ENCODE measurements around the gene FAM9A. TPM values are rescaled to one million over a fixed set of nuclear protein-coding genes. Genes with fewer than 3 reads are reported as not detected.

FAM9A gene
- total RNA-seq, 2 donors from 2014 or later, result not detected

DNA sequence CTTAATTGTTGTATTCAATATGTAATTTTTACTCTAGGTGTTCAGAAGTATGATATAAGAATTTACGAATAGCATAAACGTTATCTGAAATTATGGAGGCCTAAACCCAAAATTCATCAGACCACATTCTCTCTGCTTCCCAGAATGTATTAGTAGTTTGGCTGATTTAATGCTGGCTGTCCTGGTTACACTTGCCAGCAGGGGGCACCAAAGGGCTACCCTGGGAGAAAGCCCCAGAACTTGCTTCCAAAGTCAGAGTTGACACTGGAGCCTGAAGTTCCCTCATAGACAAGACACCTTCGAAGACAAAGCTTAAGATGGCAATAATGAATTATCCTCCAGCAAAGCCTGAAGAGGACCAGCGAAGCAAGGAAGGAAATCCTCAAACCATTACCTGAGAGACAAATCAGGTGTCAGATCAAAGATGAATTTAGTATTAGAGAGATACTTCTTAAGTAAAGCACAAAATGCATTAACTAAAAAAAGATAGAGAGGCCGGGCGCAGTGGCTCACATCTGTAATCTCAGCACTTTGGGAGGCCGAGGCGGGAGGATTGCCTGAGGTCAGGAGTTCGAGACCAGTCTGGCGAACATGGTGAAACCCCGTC, 58.0 kb downstream of the FAM9A start:
- no peaks in the 10 kb centered on the region for H3K4me1 Mint-ChIP-seq (ENCODE audit: low read depth)
- no peaks in the 10 kb centered on the region for H3K36me3 Mint-ChIP-seq (ENCODE audit: insufficient read depth in 2 of 2)
- ATAC-seq (replicated peaks in 1 of 2) (no peak), DNase-seq (peak; percentile 49 to 50)
- peaks cover 18% of the 10 kb centered on the region for H3K27me3 Mint-ChIP-seq (ENCODE audit: low read depth)
- no peak overlapping the region for H3K27ac Mint-ChIP-seq
- H3K4me3 Mint-ChIP-seq, result no peak overlapping the region
- no peaks in the 10 kb centered on the region for H3K9me3 Mint-ChIP-seq

- Mint-ChIP-seq H3K4me1 (ENCODE audit: low read depth) (no peaks in the 10 kb centered on the region), H3K36me3 (ENCODE audit: insufficient read depth in 2 of 2) (no peaks in the 10 kb centered on the region), H3K27ac (no peak overlapping the region), H3K4me3 (no peak overlapping the region), H3K9me3 (no peaks in the 10 kb centered on the region), H3K27me3 (ENCODE audit: low read depth) (peaks cover 16% of the 10 kb centered on the region)
- DNase-seq (no peak), ATAC-seq (replicated peaks in 1 of 2) (no peak)
Measured at GRCh38 chrX:8741981-8742380, 59.2 kb downstream of the FAM9A start.

Other genes with a start within 250 kb of the FAM9A start
- gene ANOS1, start 69.2 kb downstream of the FAM9A start, total RNA-seq, result not detected
- gene FAM9B, start 232.7 kb upstream of the FAM9A start, total RNA-seq, result not detected